H4 (cell line): ENCODE data around the gene ACTR2. TPM values are rescaled to one million over a fixed set of nuclear protein-coding genes. Genes with fewer than 3 reads are reported as not detected.
A peak's percentile ranks its signal among the peaks of the same experiment; 100 is the strongest.
"Not testable (repeated sequence)": the region's sequence is repeated elsewhere in the genome, so short reads cannot be mapped to it uniquely, and the experiment has no call there.

Source experiments
- DNase-seq: peaks from one replicate; pipeline ENCODE4 v3.0.0-alpha.2; 2015; ENCODE audit warnings: low spot score
- total RNA-seq: library from RNA; depleted of rRNA; stranded (reverse); fragments of >200 nt; shearing (Covaris generic); gene quantifications from 2 replicates; pipeline ENCODE4 v1.2.3, GENCODE V29; 2014; rRNA removed

The ACTR2 gene
- total RNA-seq, 1 experiment from 2014 or later = 45.3 TPM

DNA sequence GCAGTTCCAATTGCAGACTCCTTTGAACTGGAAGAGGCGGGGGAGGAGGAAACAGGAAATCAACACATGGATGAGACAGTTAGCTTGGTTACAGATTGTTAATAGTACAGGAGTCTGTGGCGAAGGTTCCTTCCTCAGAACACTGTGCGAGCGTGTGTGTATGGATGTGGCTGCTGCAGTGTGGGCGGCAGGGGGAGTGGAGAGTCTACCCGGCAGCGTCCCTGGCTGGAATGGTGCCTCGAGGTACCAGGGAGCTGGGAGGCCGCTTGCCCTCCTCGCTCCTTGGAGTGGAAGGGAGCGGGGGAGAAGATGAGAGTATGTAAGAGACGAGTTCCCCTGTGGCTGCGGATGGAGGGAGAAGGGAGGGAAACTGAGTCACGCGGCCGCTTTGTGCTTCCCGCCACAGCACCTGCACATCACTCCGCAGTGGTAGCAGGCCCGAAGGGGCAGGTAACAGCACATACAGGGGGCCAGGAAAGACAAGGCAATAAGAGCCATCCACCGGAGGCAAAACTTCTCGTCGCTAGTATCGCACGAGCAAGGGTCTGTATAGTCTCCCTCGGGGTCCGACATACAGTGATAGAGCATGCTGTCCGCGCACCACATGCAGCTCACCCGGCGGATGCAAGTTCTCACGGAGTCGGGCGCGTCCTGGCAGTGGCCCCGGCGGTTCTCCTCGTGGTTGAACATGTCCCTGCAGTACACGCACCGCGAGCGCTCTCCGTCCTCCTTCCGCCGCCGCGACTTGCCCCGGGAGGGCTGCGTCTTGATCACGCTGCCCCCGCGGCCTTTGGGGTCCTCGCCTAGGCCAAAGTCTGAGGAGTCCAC lies 85.7 kb downstream of the ACTR2 start:
- no peak for DNase-seq

DNA sequence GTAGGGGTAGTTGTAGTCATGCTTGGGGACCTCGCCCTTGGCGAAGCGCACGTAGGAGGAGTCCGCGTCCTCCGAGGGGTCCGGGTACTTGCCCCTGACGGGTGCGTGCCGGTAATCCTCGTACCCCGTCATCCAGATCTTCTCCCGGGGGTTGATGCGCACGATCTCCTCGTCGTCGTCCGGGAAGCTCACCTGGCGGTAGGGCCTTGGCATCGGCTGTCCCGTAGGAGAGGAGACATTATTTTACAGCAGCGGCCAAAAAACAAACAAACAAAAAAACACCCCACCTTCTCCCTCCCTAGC lies 86.3 kb downstream of the ACTR2 start:
- DNase-seq = no peak

DNA sequence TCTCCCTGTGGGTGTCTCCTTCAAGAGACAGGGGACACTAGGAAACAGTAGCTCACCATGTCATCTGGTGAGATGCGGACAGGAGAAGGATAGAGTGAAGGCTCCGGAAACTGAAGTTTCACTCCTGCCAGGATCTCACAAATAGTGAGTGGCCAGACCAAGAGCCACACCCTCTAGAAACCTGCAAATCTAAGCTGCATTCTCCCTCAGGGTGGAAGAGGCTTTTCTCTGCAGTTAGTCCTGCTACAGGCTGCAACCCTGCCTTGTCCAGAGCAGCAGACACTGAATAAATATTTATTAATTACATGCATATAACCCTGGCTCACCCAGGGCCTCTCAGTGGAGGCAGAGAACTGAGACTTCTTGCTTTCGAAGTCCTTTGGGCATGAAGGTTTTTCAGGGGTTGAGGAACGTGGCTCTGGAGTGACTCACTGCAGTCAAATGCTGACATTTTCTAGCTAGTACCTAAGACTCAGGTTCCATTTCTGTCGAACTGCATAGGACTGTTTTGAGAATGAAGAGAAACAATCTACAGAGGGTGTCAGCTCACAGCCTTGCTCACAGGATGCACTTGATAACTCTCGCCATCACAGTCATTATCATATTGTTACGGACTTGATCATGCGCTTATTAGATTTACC lies 87.3 kb downstream of the ACTR2 start:
- no peak for DNase-seq

DNA sequence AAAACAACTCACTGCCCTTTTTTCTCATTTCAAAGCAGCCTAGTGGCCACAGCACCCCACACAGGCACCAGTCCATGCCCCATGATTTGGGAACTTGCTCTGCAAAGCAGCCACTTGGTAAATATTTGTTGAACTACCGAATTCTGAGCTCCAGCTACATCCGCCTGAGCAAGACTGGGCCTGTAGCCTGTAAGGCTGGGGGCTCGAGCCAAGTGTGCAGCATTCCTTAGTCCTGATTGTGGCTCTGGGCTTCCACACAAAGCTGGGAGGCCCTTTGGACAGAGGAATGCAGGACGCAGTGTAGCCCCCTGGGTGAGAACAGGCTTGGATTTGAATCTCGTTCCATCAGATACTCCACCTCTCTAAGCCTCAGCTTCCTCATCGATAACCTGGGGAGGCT lies 88.4 kb downstream of the ACTR2 start:
- no peak for DNase-seq

DNA sequence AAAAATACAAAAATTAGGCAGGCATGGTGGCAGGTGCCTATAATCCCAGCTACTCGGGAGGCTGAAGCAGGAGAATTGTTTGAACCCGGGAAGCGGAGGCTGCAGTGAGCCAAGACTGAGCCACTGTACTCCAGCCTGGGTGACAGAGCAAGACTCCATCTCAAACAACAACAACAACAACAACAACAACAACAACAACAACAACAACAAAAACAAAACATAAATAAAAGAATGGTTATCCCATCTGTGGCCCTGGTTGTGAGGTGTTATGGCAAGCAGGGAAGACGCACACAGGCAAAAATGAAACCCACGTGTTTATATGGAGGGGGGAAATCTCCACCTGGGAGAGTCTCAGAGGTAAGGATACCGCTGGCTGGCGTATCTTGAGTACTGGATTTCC lies 89.7 kb downstream of the ACTR2 start:
- not testable (repeated sequence) for DNase-seq

DNA sequence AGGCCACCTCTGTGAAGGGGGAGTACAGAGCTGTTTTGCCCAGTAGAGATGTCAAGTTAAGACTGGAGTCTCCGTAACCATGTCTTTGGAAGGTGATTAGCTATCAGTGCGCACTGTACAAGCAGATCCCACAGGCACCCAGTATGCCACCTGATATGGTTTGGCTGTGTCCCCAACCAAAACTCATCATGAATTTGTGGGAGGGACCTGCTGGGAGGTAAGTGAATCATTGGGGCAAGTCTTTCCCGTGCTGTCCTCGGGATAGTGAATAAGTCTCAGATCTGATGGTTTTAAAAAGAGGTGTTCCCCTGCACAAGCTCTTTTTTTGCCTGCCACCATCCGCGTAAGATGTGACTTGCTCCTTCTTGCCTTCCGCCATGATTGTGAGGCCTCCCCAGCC lies 90.2 kb downstream of the ACTR2 start:
- DNase-seq = no peak

DNA sequence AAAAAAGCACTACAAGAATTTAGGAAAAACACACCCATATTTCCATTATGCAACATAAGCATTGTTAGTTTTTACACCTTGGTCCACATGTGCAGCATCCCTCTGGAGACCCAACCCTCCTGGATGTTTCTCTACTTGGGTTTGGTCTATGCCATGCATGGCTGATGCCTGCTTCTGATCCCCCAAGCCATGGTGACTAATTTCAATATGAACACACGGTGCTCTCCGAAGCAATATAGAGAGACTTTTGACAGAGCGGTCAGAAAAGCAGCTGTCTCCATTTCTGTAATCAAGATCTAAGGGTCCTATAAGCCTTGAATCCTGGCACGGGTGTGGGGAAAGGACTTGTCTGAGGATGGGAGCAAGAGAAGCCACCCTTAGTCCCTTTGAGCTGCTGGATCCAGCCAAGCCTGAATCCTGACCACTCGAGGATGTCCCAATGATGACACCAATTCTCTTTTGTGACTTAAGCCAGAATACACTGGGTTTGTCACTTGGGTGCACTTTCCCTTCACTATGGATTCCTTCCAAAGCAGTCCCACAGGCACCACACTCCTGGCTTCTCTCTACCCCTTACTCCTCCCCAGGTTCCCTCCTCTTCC lies 91.5 kb downstream of the ACTR2 start:
- DNase-seq = no peak

DNA sequence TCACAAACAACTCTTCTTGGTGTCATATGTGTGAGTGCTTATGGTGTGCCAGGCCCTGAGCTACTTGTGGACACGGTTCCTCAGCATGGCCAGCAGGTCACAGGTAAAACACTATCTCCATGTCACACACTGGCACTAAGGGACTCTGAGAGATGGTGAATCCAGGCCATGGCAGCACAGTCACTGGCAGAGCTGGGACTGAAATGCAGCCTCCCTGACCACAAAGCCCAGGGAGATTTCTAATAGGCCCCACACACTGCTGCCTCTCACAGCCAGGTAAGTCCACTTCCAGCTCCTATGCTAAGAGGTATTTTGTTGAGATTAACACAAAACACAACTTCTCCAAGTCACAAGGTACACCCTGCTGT lies 92.0 kb downstream of the ACTR2 start:
- no peak for DNase-seq

DNA sequence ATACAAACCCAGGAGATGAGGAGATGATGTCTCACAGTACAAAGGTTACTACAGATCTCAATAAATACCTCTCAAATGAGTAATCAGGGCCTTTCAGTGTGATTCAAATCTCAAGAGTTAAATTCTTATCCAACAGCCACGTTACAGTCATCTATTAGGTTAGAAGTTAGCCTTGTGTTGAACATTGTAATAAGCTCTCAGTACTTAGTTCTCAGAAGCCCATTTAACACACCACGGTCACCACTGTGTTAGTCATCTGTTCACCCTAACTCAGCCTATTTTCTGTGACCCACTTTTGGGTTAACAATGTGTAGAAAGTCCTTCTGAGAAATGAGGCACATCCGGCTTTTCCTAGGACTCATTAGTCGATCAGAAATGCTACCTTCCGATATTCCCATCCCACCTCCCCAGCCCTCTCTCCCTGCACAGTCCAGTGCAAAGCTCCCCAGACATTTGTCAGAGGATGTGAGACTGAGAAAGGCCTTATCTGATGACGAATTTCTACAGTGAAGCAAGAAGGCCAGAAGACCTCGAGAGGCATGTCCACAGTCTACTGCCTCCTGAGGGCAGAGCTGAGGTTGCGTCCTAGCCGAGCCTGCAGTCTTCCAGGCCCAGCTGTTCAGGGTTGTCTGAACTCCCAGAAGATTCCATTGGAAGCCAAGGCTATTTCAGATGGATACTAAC lies 92.6 kb downstream of the ACTR2 start:
- peak; percentile 77 for DNase-seq

Other genes with a start within 250 kb of the ACTR2 start
- gene SLC1A4, start 238.4 kb upstream of the ACTR2 start, total RNA-seq = 27.0 and 30.1 TPM in 2 replicates
- 5.4 and 6.1 TPM in 2 replicates for gene CEP68, start 171.4 kb upstream of the ACTR2 start, total RNA-seq
- gene RAB1A, start 97.7 kb upstream of the ACTR2 start, total RNA-seq = 122 and 143 TPM in 2 replicates
- 4.1 and 8.6 TPM in 2 replicates for gene SPRED2, start 204.8 kb downstream of the ACTR2 start, total RNA-seq